SK-N-SH treated with all-trans-retinoic acid at 6 μM for 48 hours (cell line): ENCODE results near the gene INTS1.
"Not testable (repeated sequence)": the region's sequence is repeated elsewhere in the genome, so short reads cannot be mapped to it uniquely, and the experiment has no call there.

Experiments used
- ATAC-seq: fragments of 200-7000 bp; cut with Tn5 transposase; 3 replicates; pipeline ENCODE4 v1.9.1; 2020; ENCODE audit warnings: mild to moderate bottlenecking, moderate library complexity
- ARNTL ChIP-seq: fragments of 450-650 bp; formaldehyde crosslinking; IDR thresholded peaks from 2 replicates; pipeline ENCODE4 v1.5.0; 2020; ENCODE audit warnings: low read depth, mild to moderate bottlenecking, moderate library complexity, borderline replicate concordance
- BACH2 ChIP-seq: fragments of 250-450 bp; sonication (Bioruptor Pico); IDR thresholded peaks from 2 replicates; pipeline ENCODE4 v1.9.0; 2021; ENCODE audit warnings: mild to moderate bottlenecking, borderline replicate concordance
- ESRRG ChIP-seq: fragments of 250-450 bp; sonication (Bioruptor Pico); IDR thresholded peaks from 2 replicates; pipeline ENCODE4 v1.6.1; 2021; ENCODE audit warnings: mild to moderate bottlenecking
- ISL1 ChIP-seq: fragments of 250-450 bp; sonication (Bioruptor Pico); IDR thresholded peaks from 2 replicates; pipeline ENCODE4 v2.1.2; 2022; ENCODE audit warnings: mild to moderate bottlenecking, moderate library complexity
- OSR1 ChIP-seq: fragments of 250-450 bp; sonication (Bioruptor Pico); IDR thresholded peaks from 2 replicates; pipeline ENCODE4 v1.8.0; 2022; ENCODE audit warnings: moderate library complexity, mild to moderate bottlenecking, inconsistent platforms
- PPARA ChIP-seq: fragments of 250-450 bp; sonication (Bioruptor Pico); IDR thresholded peaks from 2 replicates; pipeline ENCODE4 v1.5.0; 2020; ENCODE audit warnings: mild to moderate bottlenecking, borderline replicate concordance
- SNAI2 ChIP-seq: fragments of 250-450 bp; sonication (Bioruptor Pico); IDR thresholded peaks from 2 replicates; pipeline ENCODE4 v1.5.0; 2020; ENCODE audit warnings: mild to moderate bottlenecking, moderate library complexity
- TCF4 ChIP-seq: fragments of 250-450 bp; sonication (Bioruptor Pico); IDR thresholded peaks from 2 replicates; pipeline ENCODE4 v1.8.0; 2021; ENCODE audit warnings: mild to moderate bottlenecking, moderate library complexity, borderline replicate concordance
- ZFP3 ChIP-seq: fragments of 250-450 bp; sonication (Bioruptor Pico); IDR thresholded peaks from 2 replicates; pipeline ENCODE4 v1.5.0; 2020; ENCODE audit warnings: mild to moderate bottlenecking, moderate library complexity
- ZNF70 ChIP-seq: fragments of 450-650 bp; formaldehyde crosslinking; IDR thresholded peaks from 2 replicates; pipeline ENCODE4 v1.5.0; 2020; ENCODE audit warnings: mild to moderate bottlenecking, moderate library complexity
- ZNF8 ChIP-seq: fragments of 450-650 bp; formaldehyde crosslinking; IDR thresholded peaks from 2 replicates; pipeline ENCODE4 v1.5.0; 2020; ENCODE audit warnings: mild to moderate bottlenecking, moderate library complexity
- TF ChIP-seq, protein P1 (sequence below): fragments of 250-450 bp; sonication (Bioruptor Pico); IDR thresholded peaks from 2 replicates; pipeline ENCODE4 v1.5.1; 2020; ENCODE audit warnings: low read depth, mild to moderate bottlenecking, moderate library complexity
- TF ChIP-seq, protein P2 (sequence below): fragments of 250-450 bp; sonication (Bioruptor Pico); IDR thresholded peaks from 2 replicates; pipeline ENCODE4 v1.5.0; 2020; ENCODE audit warnings: mild to moderate bottlenecking, moderate library complexity
- TF ChIP-seq, protein P3 (sequence below): fragments of 250-450 bp; sonication (Bioruptor Pico); IDR thresholded peaks from 2 replicates; pipeline ENCODE4 v1.8.0; 2021; ENCODE audit warnings: low read depth, mild to moderate bottlenecking, moderate library complexity, borderline replicate concordance

The INTS1 gene

DNA sequence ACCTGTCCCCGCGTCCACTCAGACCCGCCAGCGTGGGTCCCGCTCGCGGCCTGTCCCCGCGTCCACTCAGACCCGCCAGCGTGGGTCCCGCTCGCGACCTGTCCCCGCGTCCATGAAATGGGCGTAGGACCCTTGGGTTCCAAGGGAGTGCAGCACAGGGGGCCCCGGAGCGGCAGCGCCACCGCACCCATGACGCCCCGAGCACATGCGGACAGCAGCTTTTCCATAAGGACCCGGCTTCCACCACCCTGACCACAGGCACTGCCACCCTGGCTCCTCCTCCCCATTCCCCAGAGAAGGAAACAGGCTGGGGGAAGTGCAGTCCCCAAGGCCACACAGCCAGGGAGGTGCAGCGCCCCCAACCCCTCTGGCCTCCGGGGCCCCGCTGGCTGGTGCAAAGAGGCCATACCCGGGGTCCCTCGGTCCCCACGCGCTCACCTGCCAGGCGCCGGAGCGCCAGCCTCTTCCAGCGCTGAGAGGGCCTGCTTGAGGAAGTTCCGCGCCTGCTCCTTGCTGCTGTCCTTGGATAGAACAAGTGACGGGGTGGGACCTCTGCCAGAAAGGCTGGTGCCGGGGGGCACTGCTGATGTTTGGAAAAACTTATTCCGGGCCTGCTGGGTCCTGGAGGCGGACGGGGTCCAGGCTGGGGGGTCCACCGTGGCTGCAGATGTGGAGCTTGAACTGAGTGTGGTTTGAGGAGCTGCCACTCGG lies 59.8 kb downstream of the INTS1 start:
- no peak for TF ChIP-seq ZNF70 (CRISPR knock-in tag)
- TF ChIP-seq PPARA (CRISPR knock-in tag), result no peak
- TF ChIP-seq ZFP3 (CRISPR knock-in tag), result no peak
- no peak for TF ChIP-seq OSR1 (CRISPR knock-in tag)
- TF ChIP-seq BACH2 (CRISPR knock-in tag), result no peak
- TF ChIP-seq ARNTL (CRISPR knock-in tag), result no peak
- TF ChIP-seq SNAI2 (CRISPR knock-in tag), result no peak
- TF ChIP-seq, protein P1, sequence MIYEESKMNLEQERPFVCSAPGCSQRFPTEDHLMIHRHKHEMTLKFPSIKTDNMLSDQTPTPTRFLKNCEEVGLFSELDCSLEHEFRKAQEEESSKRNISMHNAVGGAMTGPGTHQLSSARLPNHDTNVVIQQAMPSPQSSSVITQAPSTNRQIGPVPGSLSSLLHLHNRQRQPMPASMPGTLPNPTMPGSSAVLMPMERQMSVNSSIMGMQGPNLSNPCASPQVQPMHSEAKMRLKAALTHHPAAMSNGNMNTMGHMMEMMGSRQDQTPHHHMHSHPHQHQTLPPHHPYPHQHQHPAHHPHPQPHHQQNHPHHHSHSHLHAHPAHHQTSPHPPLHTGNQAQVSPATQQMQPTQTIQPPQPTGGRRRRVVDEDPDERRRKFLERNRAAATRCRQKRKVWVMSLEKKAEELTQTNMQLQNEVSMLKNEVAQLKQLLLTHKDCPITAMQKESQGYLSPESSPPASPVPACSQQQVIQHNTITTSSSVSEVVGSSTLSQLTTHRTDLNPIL, result no peak
- no peak for TF ChIP-seq ISL1 (CRISPR knock-in tag)
- no peak for ATAC-seq

DNA sequence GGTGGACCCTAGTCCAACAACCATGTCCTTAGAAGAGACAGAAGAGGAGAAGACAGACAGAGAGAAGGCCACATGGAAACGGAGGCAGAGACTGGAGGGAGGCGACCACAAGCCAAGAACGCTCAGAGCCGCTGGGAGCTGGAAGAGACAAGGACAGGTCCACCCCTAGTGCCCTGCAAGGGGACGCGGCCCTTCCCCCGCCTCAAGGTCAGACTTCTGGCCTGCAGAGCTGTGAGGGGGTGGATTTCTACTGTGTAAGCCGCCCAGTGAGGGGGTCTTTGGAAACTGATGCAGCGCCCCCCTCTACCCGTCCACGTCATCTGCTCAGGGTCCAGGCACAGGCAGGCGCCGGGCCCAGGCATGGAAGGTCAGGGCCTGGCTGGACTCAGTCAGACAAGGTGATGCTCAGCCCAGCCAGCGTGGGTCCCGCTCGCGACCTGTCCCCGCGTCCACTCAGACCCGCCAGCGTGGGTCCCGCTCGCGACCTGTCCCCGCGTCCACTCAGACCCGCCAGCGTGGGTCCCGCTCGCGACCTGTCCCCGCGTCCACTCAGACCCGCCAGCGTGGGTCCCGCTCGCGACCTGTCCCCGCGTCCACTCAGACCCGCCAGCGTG lies 60.5 kb downstream of the INTS1 start:
- not testable (repeated sequence) for ATAC-seq

DNA sequence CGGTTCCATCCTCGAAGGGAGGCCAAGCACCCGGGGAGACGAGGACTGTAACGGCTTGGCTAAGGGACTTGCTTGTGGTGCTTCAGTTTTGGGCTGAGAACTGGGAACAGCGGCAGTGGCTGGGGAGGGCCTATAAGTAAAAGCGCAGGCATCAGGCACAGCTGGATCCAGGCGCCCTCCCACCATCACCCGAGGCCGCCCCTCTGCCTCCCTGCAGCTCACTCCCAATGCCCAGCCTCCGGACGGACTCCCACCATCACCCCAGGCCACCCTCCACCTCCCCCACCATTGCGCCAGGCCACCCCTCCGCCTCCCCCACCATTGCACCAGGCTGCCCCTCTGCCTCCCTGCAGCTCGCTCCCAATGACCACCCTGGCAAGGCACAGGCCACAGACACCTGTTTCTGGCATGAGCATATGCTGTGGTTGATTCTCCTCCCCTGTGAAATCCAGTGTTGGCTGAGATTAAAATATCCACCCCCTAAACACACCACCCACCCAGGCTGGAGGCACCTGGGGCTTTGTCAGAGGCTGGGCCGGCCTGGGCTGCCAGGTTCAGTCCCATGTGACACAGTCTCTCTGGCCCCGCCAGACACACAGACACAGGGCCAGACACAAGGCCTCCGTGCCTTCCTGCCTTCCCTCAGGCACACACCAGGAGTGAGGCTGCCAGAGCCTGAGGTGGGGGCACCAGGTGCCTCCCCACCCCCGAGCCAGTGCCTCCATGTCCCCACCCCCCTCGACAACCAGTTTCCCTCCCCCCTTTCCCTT lies 61.6 kb downstream of the INTS1 start:
- TF ChIP-seq, protein P1, result no peak
- TF ChIP-seq, all 23 proteins: peak for 0

DNA sequence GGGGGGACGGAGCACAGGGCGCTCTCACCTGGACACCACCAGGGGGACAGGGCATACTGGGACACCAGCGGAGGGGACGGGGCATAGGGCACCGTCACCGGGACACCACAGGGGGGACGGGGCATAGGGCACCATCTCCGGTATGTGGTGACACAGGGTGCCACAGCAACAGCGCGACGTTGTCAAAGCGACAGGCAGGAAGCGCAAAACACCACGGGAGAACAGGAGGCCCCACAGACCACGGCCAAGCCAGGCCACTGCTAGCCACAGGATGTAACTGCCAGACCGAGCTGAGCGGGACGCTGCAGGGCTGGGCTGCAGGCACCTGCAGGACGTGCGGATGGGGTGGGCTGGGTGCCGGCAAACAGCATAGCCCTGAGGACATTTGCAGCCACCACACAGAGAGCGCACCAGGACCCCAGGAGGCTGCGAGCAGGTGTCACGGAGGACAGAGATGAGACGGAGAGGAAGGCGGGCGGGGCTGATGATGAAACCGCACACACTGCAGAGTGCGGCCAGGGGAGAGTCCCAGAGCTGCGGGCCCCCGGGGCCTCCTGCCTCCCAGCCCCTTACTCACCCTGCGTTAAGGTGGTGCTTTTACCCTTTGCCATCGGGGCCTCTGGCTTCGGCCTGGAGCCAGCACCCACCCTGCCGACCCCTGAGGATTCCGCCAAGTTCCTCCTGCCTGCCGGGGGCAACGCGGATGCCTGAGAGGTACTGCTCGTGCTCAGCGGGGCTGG lies 62.4 kb downstream of the INTS1 start:
- ATAC-seq, result no peak
- TF ChIP-seq ESRRG (CRISPR knock-in tag), result no peak
- TF ChIP-seq ISL1 (CRISPR knock-in tag), result no peak

More for the DNA sequence above, 61.6 kb downstream of the INTS1 start:
- no peak for ATAC-seq

DNA sequence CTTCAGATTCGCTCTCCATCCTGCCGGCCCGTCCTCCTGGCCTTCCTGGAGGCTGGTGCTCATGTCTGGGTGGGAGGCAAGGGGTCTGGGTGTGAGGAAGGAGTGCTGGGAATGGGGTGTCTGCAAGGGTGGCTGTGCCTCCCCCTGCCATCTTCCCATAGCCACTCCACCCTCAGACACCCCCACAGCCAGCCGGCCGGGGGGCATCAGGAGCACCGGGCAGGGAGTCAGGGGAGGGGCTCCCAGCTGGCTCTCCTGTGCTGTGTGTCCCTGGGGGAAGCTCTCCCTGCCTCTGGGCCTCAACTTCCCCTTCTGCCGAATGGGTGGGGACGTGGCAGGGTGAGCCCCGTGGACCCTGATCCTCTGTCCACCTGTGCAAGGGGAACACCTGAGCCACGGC lies 63.6 kb downstream of the INTS1 start:
- TF ChIP-seq PPARA (CRISPR knock-in tag), result no peak
- TF ChIP-seq, protein P2, sequence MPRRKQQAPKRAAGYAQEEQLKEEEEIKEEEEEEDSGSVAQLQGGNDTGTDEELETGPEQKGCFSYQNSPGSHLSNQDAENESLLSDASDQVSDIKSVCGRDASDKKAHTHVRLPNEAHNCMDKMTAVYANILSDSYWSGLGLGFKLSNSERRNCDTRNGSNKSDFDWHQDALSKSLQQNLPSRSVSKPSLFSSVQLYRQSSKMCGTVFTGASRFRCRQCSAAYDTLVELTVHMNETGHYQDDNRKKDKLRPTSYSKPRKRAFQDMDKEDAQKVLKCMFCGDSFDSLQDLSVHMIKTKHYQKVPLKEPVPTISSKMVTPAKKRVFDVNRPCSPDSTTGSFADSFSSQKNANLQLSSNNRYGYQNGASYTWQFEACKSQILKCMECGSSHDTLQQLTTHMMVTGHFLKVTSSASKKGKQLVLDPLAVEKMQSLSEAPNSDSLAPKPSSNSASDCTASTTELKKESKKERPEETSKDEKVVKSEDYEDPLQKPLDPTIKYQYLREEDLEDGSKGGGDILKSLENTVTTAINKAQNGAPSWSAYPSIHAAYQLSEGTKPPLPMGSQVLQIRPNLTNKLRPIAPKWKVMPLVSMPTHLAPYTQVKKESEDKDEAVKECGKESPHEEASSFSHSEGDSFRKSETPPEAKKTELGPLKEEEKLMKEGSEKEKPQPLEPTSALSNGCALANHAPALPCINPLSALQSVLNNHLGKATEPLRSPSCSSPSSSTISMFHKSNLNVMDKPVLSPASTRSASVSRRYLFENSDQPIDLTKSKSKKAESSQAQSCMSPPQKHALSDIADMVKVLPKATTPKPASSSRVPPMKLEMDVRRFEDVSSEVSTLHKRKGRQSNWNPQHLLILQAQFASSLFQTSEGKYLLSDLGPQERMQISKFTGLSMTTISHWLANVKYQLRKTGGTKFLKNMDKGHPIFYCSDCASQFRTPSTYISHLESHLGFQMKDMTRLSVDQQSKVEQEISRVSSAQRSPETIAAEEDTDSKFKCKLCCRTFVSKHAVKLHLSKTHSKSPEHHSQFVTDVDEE (CRISPR knock-in tag), result no peak
- no peak for TF ChIP-seq ARNTL (CRISPR knock-in tag)
- no peak for TF ChIP-seq OSR1 (CRISPR knock-in tag)
- TF ChIP-seq, protein P1, result no peak
- TF ChIP-seq ISL1 (CRISPR knock-in tag), result no peak
- TF ChIP-seq TCF4 (CRISPR knock-in tag), result no peak
- TF ChIP-seq, protein P3, sequence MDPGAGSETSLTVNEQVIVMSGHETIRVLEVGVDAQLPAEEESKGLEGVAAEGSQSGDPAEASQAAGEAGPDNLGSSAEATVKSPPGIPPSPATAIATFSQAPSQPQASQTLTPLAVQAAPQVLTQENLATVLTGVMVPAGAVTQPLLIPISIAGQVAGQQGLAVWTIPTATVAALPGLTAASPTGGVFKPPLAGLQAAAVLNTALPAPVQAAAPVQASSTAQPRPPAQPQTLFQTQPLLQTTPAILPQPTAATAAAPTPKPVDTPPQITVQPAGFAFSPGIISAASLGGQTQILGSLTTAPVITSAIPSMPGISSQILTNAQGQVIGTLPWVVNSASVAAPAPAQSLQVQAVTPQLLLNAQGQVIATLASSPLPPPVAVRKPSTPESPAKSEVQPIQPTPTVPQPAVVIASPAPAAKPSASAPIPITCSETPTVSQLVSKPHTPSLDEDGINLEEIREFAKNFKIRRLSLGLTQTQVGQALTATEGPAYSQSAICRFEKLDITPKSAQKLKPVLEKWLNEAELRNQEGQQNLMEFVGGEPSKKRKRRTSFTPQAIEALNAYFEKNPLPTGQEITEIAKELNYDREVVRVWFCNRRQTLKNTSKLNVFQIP (CRISPR knock-in tag), result no peak
- no peak for TF ChIP-seq ZNF8 (CRISPR knock-in tag)
- ATAC-seq, result no peak
